IMR-90 (cell line): ENCODE measurements around the gene UPK3A.

Experiments
- CEBPB ChIP-seq: IDR thresholded peaks from 2 replicates; pipeline ENCODE4 v1.6.1; 2012; ENCODE audit warnings: low read depth, low read length, improper control_type of control experiment
- CTCF ChIP-seq: conservative IDR thresholded peaks from 2 replicates; pipeline ENCODE4 v1.5.1; 2012; ENCODE audit warnings: mild to moderate bottlenecking, low read depth, low read length, improper control_type of control experiment
- POLR2A ChIP-seq: IDR thresholded peaks from 2 replicates; pipeline ENCODE4 v1.6.1; 2012; ENCODE audit warnings: mild to moderate bottlenecking, low read depth, low read length
- RAD21 ChIP-seq: IDR thresholded peaks from 2 replicates; pipeline ENCODE4 v1.6.1; 2012; ENCODE audit warnings: low read length, improper control_type of control experiment

- TF ChIP-seq CTCF (no peak), POLR2A (no peak), RAD21 (no peak), CEBPB (no peak)
Observed at GRCh38 chr22:45343143-45343542, 58.4 kb downstream of the UPK3A start.
